ENCODE data around the gene NID1.

Gene NID1

GRCh38 chr1:236052232-236052993 is 12.5 kb downstream of the NID1 start:
- Histone ChIP-seq H3K27ac (no peak overlapping the region), H3K36me3 (ENCODE audit: insufficient read depth) (no peaks in the 10 kb centered on the region), H3K9ac (no peak overlapping the region), H2AFZ (ENCODE audit: low read depth) (no peak overlapping the region), H3K4me2 (no peak overlapping the region), H3K79me2 (ENCODE audit: insufficient read depth, low read depth) (no peaks in the 10 kb centered on the region), H4K20me1 (ENCODE audit: insufficient read depth) (no peaks in the 10 kb centered on the region), H3K4me3 (IDR thresholded peaks at IDR 0.05; ENCODE audit: insufficient read depth, low read depth, low read length) (no peak overlapping the region), H3K4me1 (ENCODE audit: low read depth, poor library complexity, severe bottlenecking) (no peaks in the 10 kb centered on the region), H3K27me3 (ENCODE audit: insufficient read depth, low read depth) (no peaks in the 10 kb centered on the region)
- TF ChIP-seq, protein P1, sequence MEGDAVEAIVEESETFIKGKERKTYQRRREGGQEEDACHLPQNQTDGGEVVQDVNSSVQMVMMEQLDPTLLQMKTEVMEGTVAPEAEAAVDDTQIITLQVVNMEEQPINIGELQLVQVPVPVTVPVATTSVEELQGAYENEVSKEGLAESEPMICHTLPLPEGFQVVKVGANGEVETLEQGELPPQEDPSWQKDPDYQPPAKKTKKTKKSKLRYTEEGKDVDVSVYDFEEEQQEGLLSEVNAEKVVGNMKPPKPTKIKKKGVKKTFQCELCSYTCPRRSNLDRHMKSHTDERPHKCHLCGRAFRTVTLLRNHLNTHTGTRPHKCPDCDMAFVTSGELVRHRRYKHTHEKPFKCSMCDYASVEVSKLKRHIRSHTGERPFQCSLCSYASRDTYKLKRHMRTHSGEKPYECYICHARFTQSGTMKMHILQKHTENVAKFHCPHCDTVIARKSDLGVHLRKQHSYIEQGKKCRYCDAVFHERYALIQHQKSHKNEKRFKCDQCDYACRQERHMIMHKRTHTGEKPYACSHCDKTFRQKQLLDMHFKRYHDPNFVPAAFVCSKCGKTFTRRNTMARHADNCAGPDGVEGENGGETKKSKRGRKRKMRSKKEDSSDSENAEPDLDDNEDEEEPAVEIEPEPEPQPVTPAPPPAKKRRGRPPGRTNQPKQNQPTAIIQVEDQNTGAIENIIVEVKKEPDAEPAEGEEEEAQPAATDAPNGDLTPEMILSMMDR (conservative IDR thresholded peaks at IDR 0.05; ENCODE audit: low read depth, low read length) = no peak

- Histone ChIP-seq H3K79me2 (ENCODE audit: insufficient read depth, low read depth) (no peaks in the 10 kb centered on the region), H3K4me3 (IDR thresholded peaks at IDR 0.05; ENCODE audit: insufficient read depth, low read depth, low read length) (no peak overlapping the region), H2AFZ (ENCODE audit: low read depth) (no peak overlapping the region), H3K4me1 (ENCODE audit: low read depth, poor library complexity, severe bottlenecking) (no peaks in the 10 kb centered on the region), H3K9ac (no peak overlapping the region), H3K36me3 (ENCODE audit: insufficient read depth) (no peaks in the 10 kb centered on the region), H4K20me1 (ENCODE audit: insufficient read depth) (no peaks in the 10 kb centered on the region), H3K4me2 (no peak overlapping the region), H3K27me3 (ENCODE audit: insufficient read depth, low read depth) (no peaks in the 10 kb centered on the region), H3K27ac (no peak overlapping the region)
- TF ChIP-seq, protein P1 (conservative IDR thresholded peaks at IDR 0.05; ENCODE audit: low read depth, low read length) = no peak
These were observed 13.6 kb downstream of the NID1 start for GRCh38 chr1:236051242-236051791.

- TF ChIP-seq, protein P1 (conservative IDR thresholded peaks at IDR 0.05; ENCODE audit: low read depth, low read length) = no peak
- Histone ChIP-seq H4K20me1 (ENCODE audit: insufficient read depth) (no peaks in the 10 kb centered on the region), H3K4me1 (ENCODE audit: low read depth, poor library complexity, severe bottlenecking) (no peaks in the 10 kb centered on the region), H3K4me2 (no peak overlapping the region), H3K36me3 (ENCODE audit: insufficient read depth) (no peaks in the 10 kb centered on the region), H3K79me2 (ENCODE audit: insufficient read depth, low read depth) (no peaks in the 10 kb centered on the region), H2AFZ (ENCODE audit: low read depth) (no peak overlapping the region), H3K4me3 (IDR thresholded peaks at IDR 0.05; ENCODE audit: insufficient read depth, low read depth, low read length) (no peak overlapping the region), H3K27me3 (ENCODE audit: insufficient read depth, low read depth) (no peaks in the 10 kb centered on the region), H3K9ac (no peak overlapping the region), H3K27ac (no peak overlapping the region)
These were observed 19.1 kb downstream of the NID1 start for GRCh38 chr1:236045771-236046170.

DNA sequence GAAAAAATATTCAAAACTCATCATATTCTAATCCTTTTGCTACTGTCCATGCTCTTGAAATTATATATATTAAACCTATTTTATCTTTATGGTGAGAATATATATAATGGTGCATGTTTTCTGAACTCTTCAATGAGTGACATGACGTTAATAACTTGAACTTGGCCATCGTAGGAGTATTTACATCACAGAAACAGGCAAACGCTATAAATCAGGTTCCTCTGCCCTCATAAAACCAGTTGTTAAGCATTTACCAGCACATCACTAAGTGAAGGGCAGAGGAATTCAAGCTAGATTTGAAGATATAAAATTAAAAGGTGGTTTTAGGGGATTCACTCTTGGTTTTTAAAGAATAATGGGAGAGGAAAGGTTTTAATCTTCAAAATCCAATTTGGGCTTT is 20.5 kb downstream of the NID1 start:
- Histone ChIP-seq H3K4me2 (no peak overlapping the region), H3K9ac (no peak overlapping the region), H4K20me1 (ENCODE audit: insufficient read depth) (no peaks in the 10 kb centered on the region), H3K27ac (no peak overlapping the region), H3K79me2 (ENCODE audit: insufficient read depth, low read depth) (no peaks in the 10 kb centered on the region), H3K36me3 (ENCODE audit: insufficient read depth) (no peaks in the 10 kb centered on the region), H3K4me3 (IDR thresholded peaks at IDR 0.05; ENCODE audit: insufficient read depth, low read depth, low read length) (no peak overlapping the region), H2AFZ (ENCODE audit: low read depth) (no peak overlapping the region), H3K27me3 (ENCODE audit: insufficient read depth, low read depth) (no peaks in the 10 kb centered on the region), H3K4me1 (ENCODE audit: low read depth, poor library complexity, severe bottlenecking) (no peaks in the 10 kb centered on the region)
- TF ChIP-seq, protein P1 (conservative IDR thresholded peaks at IDR 0.05; ENCODE audit: low read depth, low read length) = no peak
